Vagina (tissue), 2 donors: Measurements from ENCODE around the gene EPAS1. TPM values are rescaled to one million over a fixed set of nuclear protein-coding genes. Genes with fewer than 3 reads are reported as not detected.
A peak's percentile ranks its signal among the peaks of the same experiment; 100 is the strongest.

Experiments
- DNase-seq, 2 donors: peaks; one replicate each; pipeline ENCODE4 v3.0.0-alpha.2; 2017; ENCODE audit errors: extremely low spot score in 2 of 2
- H3K27ac ChIP-seq: fragments of 200-600 bp; sonication (generic); one replicate; pipeline ENCODE4 v1.5.1; 2019
- H3K27me3 ChIP-seq: fragments of 200-600 bp; sonication (generic); one replicate; pipeline ENCODE4 v1.5.1; 2019
- H3K36me3 ChIP-seq, 2 donors: fragments of 200-600 bp; sonication (generic); one replicate each; pipeline ENCODE4 v1.5.1; 2017 to 2019
- H3K4me1 ChIP-seq: fragments of 200-600 bp; sonication (generic); one replicate; pipeline ENCODE4 v1.5.1; 2019
- H3K4me3 ChIP-seq, 2 donors: fragments of 200-600 bp; sonication (generic); 1 replicate in 1 of 2; 2 replicates in 1 of 2; pipeline ENCODE4 v1.5.1; 2016 to 2019
- H3K9me3 ChIP-seq: fragments of 200-600 bp; sonication (generic); one replicate; pipeline ENCODE4 v1.5.1; 2019
- CTCF ChIP-seq, 3 experiments: fragments of 450-650 bp in 2 of 3; fragments of 200-600 bp in 1 of 3; sonication (generic) in 1 of 3; IDR thresholded peaks; one replicate each; pipeline ENCODE4 v1.5.1; 2017 to 2019; ENCODE audit warnings: antibody characterized with exemption in 3 of 3, mild to moderate bottlenecking in 2 of 3, moderate library complexity in 2 of 3
- POLR2A ChIP-seq, 2 donors: fragments of 450-650 bp; IDR thresholded peaks; one replicate each; pipeline ENCODE4 v1.6.1; 2017; ENCODE audit warnings: antibody characterized with exemption in 2 of 2, mild to moderate bottlenecking in 2 of 2, moderate library complexity in 2 of 2
- POLR2AphosphoS5 ChIP-seq, 2 donors: sonication (generic); formaldehyde crosslinking; IDR thresholded peaks; one replicate each; pipeline ENCODE4 v1.9.0; 2017; ENCODE audit warnings: antibody characterized with exemption in 2 of 2, mild to moderate bottlenecking in 2 of 2, low read depth in 1 of 2; ENCODE audit not compliant: insufficient read depth in 1 of 2
- intact Hi-C: fragments of 100-400 bp; cut with DNase I; formaldehyde crosslinking; loops from one replicate; pipeline ENCODE4 v1.15.1; 2023
- total RNA-seq: library from RNA; depleted of rRNA; stranded (reverse); fragments of >200 nt; gene quantifications from one replicate; pipeline ENCODE4 v1.2.3, GENCODE V29; 2016

Gene EPAS1
- total RNA-seq, 1 donor from 2014 or later: 222 TPM

- Histone ChIP-seq H3K4me3 (no peak overlapping the region), H3K27ac (no peak overlapping the region), H3K4me1 (no peaks in the 10 kb centered on the region), H3K36me3 (no peaks in the 10 kb centered on the region), H3K9me3 (no peaks in the 10 kb centered on the region), H3K27me3 (no peaks in the 10 kb centered on the region)
- intact Hi-C loops: no loop called here
- peak in 1 of 2 donors; percentile 60 for DNase-seq
- TF ChIP-seq POLR2A (IDR thresholded peaks at IDR 0.05) (no peak), POLR2AphosphoS5 (IDR thresholded peaks at IDR 0.05; ENCODE audit: insufficient read depth in 1 of 2, low read depth in 1 of 2) (no peak), CTCF (IDR thresholded peaks at IDR 0.05) (no peak)
These were observed 26.8 kb upstream of the EPAS1 start for GRCh38 chr2:46270384-46270783.

DNA sequence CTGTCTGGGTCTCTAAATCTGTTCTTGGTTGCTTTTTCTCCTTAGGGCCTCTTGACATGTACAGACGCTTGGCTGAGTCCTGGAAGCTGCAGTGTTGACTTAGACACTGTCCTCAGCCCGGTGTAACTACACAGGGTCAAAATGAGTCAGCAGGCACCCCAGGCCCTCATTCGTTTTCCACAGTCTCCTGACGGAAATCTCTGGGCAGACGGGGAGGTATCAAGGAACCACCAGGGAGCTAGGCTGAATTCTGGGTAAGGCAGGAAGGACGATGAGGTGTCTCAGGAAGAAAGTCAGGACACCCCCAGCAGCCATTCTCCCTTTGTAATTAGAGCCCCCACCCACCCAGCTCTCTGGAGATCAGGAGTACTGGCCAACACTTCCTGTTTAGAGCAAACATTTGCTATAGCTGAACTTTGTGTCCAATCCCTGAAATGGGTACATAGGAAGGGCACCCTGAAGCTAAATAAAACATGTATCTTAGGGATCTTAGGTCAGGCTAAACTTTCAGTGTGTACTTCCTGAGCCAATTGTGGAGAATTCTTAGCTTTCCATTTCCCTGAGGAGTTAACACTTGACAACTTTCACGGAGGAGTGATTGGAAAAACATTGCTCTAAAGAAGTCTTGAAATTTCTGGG is 23.9 kb upstream of the EPAS1 start:
- Histone ChIP-seq H3K4me1 (peaks cover 9% of the 10 kb centered on the region), H3K27ac (no peak overlapping the region), H3K4me3 (no peak overlapping the region), H3K27me3 (no peaks in the 10 kb centered on the region), H3K9me3 (no peaks in the 10 kb centered on the region), H3K36me3 (no peaks in the 10 kb centered on the region)
- DNase-seq: peak in 1 of 2 donors; percentile 87
- intact Hi-C loops: no loop called here
- no peak for TF ChIP-seq CTCF (IDR thresholded peaks at IDR 0.05)
- TF ChIP-seq POLR2AphosphoS5 (IDR thresholded peaks at IDR 0.05; ENCODE audit: insufficient read depth in 1 of 2, low read depth in 1 of 2): no peak

GRCh38 chr2:46273919-46274318 is 23.3 kb upstream of the EPAS1 start:
- no peaks in the 10 kb centered on the region for H3K36me3 ChIP-seq
- H3K27me3 ChIP-seq: no peaks in the 10 kb centered on the region
- H3K4me1 ChIP-seq: peaks cover 9% of the 10 kb centered on the region
- H3K4me3 ChIP-seq: no peak overlapping the region
- H3K9me3 ChIP-seq: no peaks in the 10 kb centered on the region
- intact Hi-C loops: no loop called here
- H3K27ac ChIP-seq: no peak overlapping the region
- TF ChIP-seq POLR2AphosphoS5 (IDR thresholded peaks at IDR 0.05; ENCODE audit: insufficient read depth in 1 of 2, low read depth in 1 of 2) (no peak), POLR2A (IDR thresholded peaks at IDR 0.05) (no peak), CTCF (IDR thresholded peaks at IDR 0.05) (no peak)
- no peak for DNase-seq

GRCh38 chr2:46274586-46274985 is 22.6 kb upstream of the EPAS1 start:
- no peak for TF ChIP-seq CTCF (IDR thresholded peaks at IDR 0.05)
- TF ChIP-seq POLR2A (IDR thresholded peaks at IDR 0.05): no peak
- no peak for TF ChIP-seq POLR2AphosphoS5 (IDR thresholded peaks at IDR 0.05; ENCODE audit: insufficient read depth in 1 of 2, low read depth in 1 of 2)
- Histone ChIP-seq H3K27ac (no peak overlapping the region), H3K4me1 (peaks cover 9% of the 10 kb centered on the region), H3K9me3 (no peaks in the 10 kb centered on the region), H3K27me3 (no peaks in the 10 kb centered on the region), H3K4me3 (no peak overlapping the region), H3K36me3 (no peaks in the 10 kb centered on the region)
- no peak for DNase-seq
- intact Hi-C loops: no loop called here

- DNase-seq: peak in 1 of 2 donors; percentile 85
- intact Hi-C loops: no loop called here
These were observed 21.2 kb upstream of the EPAS1 start for GRCh38 chr2:46275995-46276394.

More at GRCh38 chr2:46275995-46276394, 21.2 kb upstream of the EPAS1 start:
- Histone ChIP-seq H3K4me1 (peaks cover 9% of the 10 kb centered on the region), H3K27ac (peak overlapping the region; percentile 51), H3K9me3 (no peaks in the 10 kb centered on the region), H3K36me3 (no peaks in the 10 kb centered on the region), H3K4me3 (peak overlapping the region in 1 of 2 donors; percentile 10), H3K27me3 (no peaks in the 10 kb centered on the region)
- TF ChIP-seq POLR2AphosphoS5 (IDR thresholded peaks at IDR 0.05; ENCODE audit: insufficient read depth in 1 of 2, low read depth in 1 of 2) (peak; percentile 15 to 63), CTCF (IDR thresholded peaks at IDR 0.05) (no peak)
